Measurements from ENCODE around the gene SPATA3.

The SPATA3 gene

GRCh38 chr2:230980468-230980867 is 15.5 kb upstream of the SPATA3 start:
- Histone ChIP-seq H3K79me2 (ENCODE audit: insufficient read depth, low read length) (no peaks in the 10 kb centered on the region), H3F3A (ENCODE audit: insufficient read depth) (no peaks in the 10 kb centered on the region), H3K27me3 (ENCODE audit: low read length) (no peaks in the 10 kb centered on the region), H3K36me3 (ENCODE audit: low read length) (no peaks in the 10 kb centered on the region), H3K4me2 (ENCODE audit: low read depth, low read length, poor library complexity, severe bottlenecking) (no peak overlapping the region), H2AFZ (ENCODE audit: low read depth, low read length, severe bottlenecking) (no peak overlapping the region), H3K4me3 (ENCODE audit: insufficient read depth, low read length, poor library complexity, severe bottlenecking) (no peak overlapping the region), H3K9me3 (ENCODE audit: insufficient read depth, low read length) (no peaks in the 10 kb centered on the region), H3K9ac (ENCODE audit: low read length) (no peak overlapping the region), H4K20me1 (ENCODE audit: low read depth, low read length) (no peaks in the 10 kb centered on the region), H3K27ac (ENCODE audit: low read depth, low read length) (no peak overlapping the region), H3K9me2 (replicated peaks; ENCODE audit: insufficient read depth, low read length) (no peaks in the 10 kb centered on the region)
- no peak for TF ChIP-seq CTCF (IDR thresholded peaks at IDR 0.05; ENCODE audit: insufficient read depth, low read length, poor library complexity, severe bottlenecking)
- no peak for TF ChIP-seq EZH2phosphoT487 (conservative IDR thresholded peaks at IDR 0.05; ENCODE audit: low read length)

- TF ChIP-seq EZH2phosphoT487 (conservative IDR thresholded peaks at IDR 0.05; ENCODE audit: low read length) (no peak), CTCF (IDR thresholded peaks at IDR 0.05; ENCODE audit: insufficient read depth, low read length, poor library complexity, severe bottlenecking) (no peak)
- no peaks in the 10 kb centered on the region for H4K20me1 ChIP-seq (ENCODE audit: low read depth, low read length)
- no peaks in the 10 kb centered on the region for H3K9me2 ChIP-seq (replicated peaks; ENCODE audit: insufficient read depth, low read length)
- no peak overlapping the region for H3K4me3 ChIP-seq (ENCODE audit: insufficient read depth, low read length, poor library complexity, severe bottlenecking)
- H3K27ac ChIP-seq (ENCODE audit: low read depth, low read length): no peak overlapping the region
- H3K36me3 ChIP-seq (ENCODE audit: low read length): no peaks in the 10 kb centered on the region
- no peaks in the 10 kb centered on the region for H3K79me2 ChIP-seq (ENCODE audit: insufficient read depth, low read length)
- no peaks in the 10 kb centered on the region for H3K27me3 ChIP-seq (ENCODE audit: low read length)
- no peak overlapping the region for H3K9ac ChIP-seq (ENCODE audit: low read length)
- H3K4me2 ChIP-seq (ENCODE audit: low read depth, low read length, poor library complexity, severe bottlenecking): no peak overlapping the region
- no peaks in the 10 kb centered on the region for H3K9me3 ChIP-seq (ENCODE audit: insufficient read depth, low read length)
- no peaks in the 10 kb centered on the region for H3F3A ChIP-seq (ENCODE audit: insufficient read depth)
- H2AFZ ChIP-seq (ENCODE audit: low read depth, low read length, severe bottlenecking): no peak overlapping the region
These were observed 14.2 kb upstream of the SPATA3 start for GRCh38 chr2:230981704-230982103.

- no peak overlapping the region for H2AFZ ChIP-seq (ENCODE audit: low read depth, low read length, severe bottlenecking)
- H3K27ac ChIP-seq (ENCODE audit: low read depth, low read length): no peak overlapping the region
- H3K9me3 ChIP-seq (ENCODE audit: insufficient read depth, low read length): no peaks in the 10 kb centered on the region
- TF ChIP-seq EZH2phosphoT487 (conservative IDR thresholded peaks at IDR 0.05; ENCODE audit: low read length) (no peak), CTCF (IDR thresholded peaks at IDR 0.05; ENCODE audit: insufficient read depth, low read length, poor library complexity, severe bottlenecking) (no peak)
- H3K4me2 ChIP-seq (ENCODE audit: low read depth, low read length, poor library complexity, severe bottlenecking): no peak overlapping the region
- no peaks in the 10 kb centered on the region for H3F3A ChIP-seq (ENCODE audit: insufficient read depth)
- no peaks in the 10 kb centered on the region for H3K79me2 ChIP-seq (ENCODE audit: insufficient read depth, low read length)
- H3K9ac ChIP-seq (ENCODE audit: low read length): no peak overlapping the region
- H4K20me1 ChIP-seq (ENCODE audit: low read depth, low read length): no peaks in the 10 kb centered on the region
- no peaks in the 10 kb centered on the region for H3K9me2 ChIP-seq (replicated peaks; ENCODE audit: insufficient read depth, low read length)
- H3K4me3 ChIP-seq (ENCODE audit: insufficient read depth, low read length, poor library complexity, severe bottlenecking): no peak overlapping the region
- H3K36me3 ChIP-seq (ENCODE audit: low read length): no peaks in the 10 kb centered on the region
- H3K27me3 ChIP-seq (ENCODE audit: low read length): no peaks in the 10 kb centered on the region
These were observed 13.8 kb upstream of the SPATA3 start for GRCh38 chr2:230982126-230982525.

Measured in SU-DHL-6 (cell line).